GM18867 (cell line): ENCODE data around the gene FPR3.
"Not testable (repeated sequence)": the region's sequence is repeated elsewhere in the genome, so short reads cannot be mapped to it uniquely, and the experiment has no call there.

Experiments used
- ATAC-seq: cut with Tn5 transposase; IDR thresholded peaks from one replicate; pipeline ENCODE4 v1.9.1; 2021; ENCODE audit warnings: mild to moderate bottlenecking, moderate library complexity; ENCODE audit not compliant: unreplicated experiment

FPR3 gene

GRCh38 chr19:51783372-51783771, 11.6 kb upstream of the FPR3 start:
- no peak for ATAC-seq

GRCh38 chr19:51784109-51784785, 10.7 kb upstream of the FPR3 start:
- ATAC-seq = no peak

- no peak for ATAC-seq
Observed at GRCh38 chr19:51784922-51785690, 9.9 kb upstream of the FPR3 start.

GRCh38 chr19:51786646-51787494, 8.1 kb upstream of the FPR3 start:
- no peak for ATAC-seq

GRCh38 chr19:51788029-51788428, 6.9 kb upstream of the FPR3 start:
- ATAC-seq = no peak

GRCh38 chr19:51789061-51789795, 5.7 kb upstream of the FPR3 start:
- no peak for ATAC-seq

GRCh38 chr19:51792932-51793331, 2.0 kb upstream of the FPR3 start:
- ATAC-seq = no peak

GRCh38 chr19:51793994-51794393, 963 bp upstream of the FPR3 start:
- no peak for ATAC-seq

- no peak for ATAC-seq
Observed at GRCh38 chr19:51796195-51796679, 1.3 kb downstream of the FPR3 start.

- ATAC-seq = no peak
Observed at GRCh38 chr19:51797480-51797879, 2.5 kb downstream of the FPR3 start.

- ATAC-seq = no peak
Observed at GRCh38 chr19:51798062-51798461, 3.1 kb downstream of the FPR3 start.

GRCh38 chr19:51799034-51799773, 4.2 kb downstream of the FPR3 start:
- no peak for ATAC-seq

- ATAC-seq = no peak
Observed at GRCh38 chr19:51799774-51800472, 5.0 kb downstream of the FPR3 start.

- no peak for ATAC-seq
Observed at GRCh38 chr19:51800473-51801244, 5.7 kb downstream of the FPR3 start.

- ATAC-seq = no peak
Observed at GRCh38 chr19:51802775-51803174, 7.8 kb downstream of the FPR3 start.

- no peak for ATAC-seq
Observed at GRCh38 chr19:51803519-51803918, 8.6 kb downstream of the FPR3 start.

GRCh38 chr19:51803967-51804366, 9.0 kb downstream of the FPR3 start:
- ATAC-seq = no peak

- ATAC-seq = not testable (repeated sequence)
Observed at GRCh38 chr19:51804789-51805188, 9.8 kb downstream of the FPR3 start.

- ATAC-seq = not testable (repeated sequence)
Observed at GRCh38 chr19:51805396-51805795, 10.4 kb downstream of the FPR3 start.
